WERI-Rb-1 (cell line): Measurements from ENCODE around the gene EPC1.

Experiments
- DNase-seq: peaks from one replicate; pipeline ENCODE4 v3.0.0-alpha.2; 2020
- H3K27ac ChIP-seq: fragments of 250-450 bp; sonication (Bioruptor Pico); 2 replicates; pipeline ENCODE4 v1.5.1; 2020; ENCODE audit warnings: mild to moderate bottlenecking, moderate library complexity
- H3K27me3 ChIP-seq: fragments of 250-450 bp; sonication (Bioruptor Pico); 2 replicates; pipeline ENCODE4 v1.5.1; 2021; ENCODE audit warnings: mild to moderate bottlenecking, low read depth, moderate library complexity; ENCODE audit not compliant: insufficient read depth, severe bottlenecking
- H3K36me3 ChIP-seq: fragments of 250-450 bp; sonication (Bioruptor Pico); 2 replicates; pipeline ENCODE4 v1.5.1; 2020; ENCODE audit warnings: mild to moderate bottlenecking, moderate library complexity
- H3K4me3 ChIP-seq: 2 replicates; pipeline ENCODE4 v1.5.1; 2011; ENCODE audit warnings: low read depth, mild to moderate bottlenecking, control low read depth, low read length
- H3K9me3 ChIP-seq: fragments of 250-450 bp; sonication (Bioruptor Pico); 2 replicates; pipeline ENCODE4 v1.5.1; 2021; ENCODE audit warnings: mild to moderate bottlenecking, moderate library complexity; ENCODE audit not compliant: severe bottlenecking
- TF ChIP-seq, protein P1 (sequence below): IDR thresholded peaks from 2 replicates; pipeline ENCODE4 v1.5.1; 2011; ENCODE audit warnings: low read depth, mild to moderate bottlenecking, control low read depth, inconsistent platforms, low read length

Gene EPC1

GRCh38 chr10:32373031-32373430 is 26.1 kb upstream of the EPC1 start:
- no peak for DNase-seq
- TF ChIP-seq, protein P1, sequence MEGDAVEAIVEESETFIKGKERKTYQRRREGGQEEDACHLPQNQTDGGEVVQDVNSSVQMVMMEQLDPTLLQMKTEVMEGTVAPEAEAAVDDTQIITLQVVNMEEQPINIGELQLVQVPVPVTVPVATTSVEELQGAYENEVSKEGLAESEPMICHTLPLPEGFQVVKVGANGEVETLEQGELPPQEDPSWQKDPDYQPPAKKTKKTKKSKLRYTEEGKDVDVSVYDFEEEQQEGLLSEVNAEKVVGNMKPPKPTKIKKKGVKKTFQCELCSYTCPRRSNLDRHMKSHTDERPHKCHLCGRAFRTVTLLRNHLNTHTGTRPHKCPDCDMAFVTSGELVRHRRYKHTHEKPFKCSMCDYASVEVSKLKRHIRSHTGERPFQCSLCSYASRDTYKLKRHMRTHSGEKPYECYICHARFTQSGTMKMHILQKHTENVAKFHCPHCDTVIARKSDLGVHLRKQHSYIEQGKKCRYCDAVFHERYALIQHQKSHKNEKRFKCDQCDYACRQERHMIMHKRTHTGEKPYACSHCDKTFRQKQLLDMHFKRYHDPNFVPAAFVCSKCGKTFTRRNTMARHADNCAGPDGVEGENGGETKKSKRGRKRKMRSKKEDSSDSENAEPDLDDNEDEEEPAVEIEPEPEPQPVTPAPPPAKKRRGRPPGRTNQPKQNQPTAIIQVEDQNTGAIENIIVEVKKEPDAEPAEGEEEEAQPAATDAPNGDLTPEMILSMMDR: no peak
- H3K4me3 ChIP-seq: no peak overlapping the region
- H3K9me3 ChIP-seq: no peaks in the 10 kb centered on the region
- no peaks in the 10 kb centered on the region for H3K36me3 ChIP-seq
- H3K27ac ChIP-seq: no peak overlapping the region
- no peaks in the 10 kb centered on the region for H3K27me3 ChIP-seq

DNA sequence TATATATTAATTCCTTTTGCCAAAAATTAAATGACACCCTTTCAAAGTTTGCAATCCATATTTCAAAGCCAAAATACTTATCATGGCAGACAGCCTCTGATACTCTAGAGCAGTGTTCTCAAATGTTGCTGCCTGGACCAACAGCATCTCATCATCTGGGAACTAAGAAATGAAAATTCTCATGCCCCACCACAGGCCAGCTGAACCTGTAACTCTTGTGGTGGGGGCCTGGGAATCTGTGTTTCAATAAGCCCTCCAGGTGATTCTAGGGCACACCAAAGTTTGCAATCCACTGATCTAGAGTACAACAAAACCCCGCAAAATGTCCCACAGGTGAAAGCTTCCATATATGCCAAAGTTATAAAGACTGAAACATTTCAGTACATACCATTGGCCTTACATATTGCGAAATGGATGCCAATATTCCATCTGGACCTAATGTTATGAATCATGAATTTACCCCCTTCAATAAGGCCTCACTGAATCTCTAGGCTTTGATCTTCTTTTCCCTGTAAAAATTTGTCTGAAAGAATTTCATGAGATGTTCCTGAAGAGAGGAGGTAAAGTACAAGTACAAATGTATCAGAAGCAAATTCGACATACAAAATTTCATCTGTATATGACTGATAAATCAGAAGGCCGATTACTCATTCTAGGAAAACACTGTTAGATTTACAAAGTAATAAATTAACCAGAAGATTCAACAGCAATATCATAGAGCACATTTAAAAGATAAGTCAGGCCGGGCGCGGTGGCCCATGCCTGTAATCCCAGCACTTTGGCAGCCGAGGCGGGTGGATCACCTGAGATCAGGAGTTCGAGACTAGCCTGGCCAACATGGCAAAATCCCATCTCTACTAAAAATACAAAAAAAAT is 25.3 kb upstream of the EPC1 start:
- TF ChIP-seq, protein P1: no peak
- H3K27ac ChIP-seq: no peak overlapping the region

DNA sequence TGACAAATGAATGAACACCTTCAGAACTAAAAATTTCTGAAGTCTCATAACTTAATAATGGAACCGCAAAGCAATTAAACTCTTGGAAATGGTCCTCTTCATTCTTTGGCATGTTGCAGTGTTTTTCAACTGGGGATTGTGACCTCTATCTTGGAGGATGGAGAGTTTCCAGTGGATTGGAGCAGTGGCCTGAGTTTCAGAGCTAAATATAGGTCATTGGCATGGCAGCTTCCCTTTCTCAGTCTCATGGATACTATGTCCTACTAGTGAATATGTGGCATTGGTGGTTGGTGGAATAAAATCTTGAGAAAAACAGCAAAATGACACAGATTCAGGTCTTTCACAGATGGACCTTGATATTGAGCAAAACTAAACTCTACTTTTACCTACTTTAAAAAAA is 24.1 kb upstream of the EPC1 start:
- no peaks in the 10 kb centered on the region for H3K27me3 ChIP-seq
- H3K9me3 ChIP-seq: no peaks in the 10 kb centered on the region
- no peak overlapping the region for H3K27ac ChIP-seq
- no peaks in the 10 kb centered on the region for H3K36me3 ChIP-seq
- TF ChIP-seq, protein P1: no peak
- no peak overlapping the region for H3K4me3 ChIP-seq
- DNase-seq: no peak

More for the DNA sequence above, 25.3 kb upstream of the EPC1 start:
- H3K9me3 ChIP-seq: no peaks in the 10 kb centered on the region
- H3K27me3 ChIP-seq: no peaks in the 10 kb centered on the region
- H3K4me3 ChIP-seq: no peak overlapping the region
- no peaks in the 10 kb centered on the region for H3K36me3 ChIP-seq
- no peak for DNase-seq

- Histone ChIP-seq H3K36me3 (no peaks in the 10 kb centered on the region), H3K9me3 (no peaks in the 10 kb centered on the region), H3K27me3 (no peaks in the 10 kb centered on the region), H3K4me3 (no peak overlapping the region), H3K27ac (no peak overlapping the region)
- DNase-seq: peak; percentile 30
- TF ChIP-seq, protein P1: peak; percentile 44
These were observed 21.0 kb upstream of the EPC1 start for GRCh38 chr10:32367793-32368453.

DNA sequence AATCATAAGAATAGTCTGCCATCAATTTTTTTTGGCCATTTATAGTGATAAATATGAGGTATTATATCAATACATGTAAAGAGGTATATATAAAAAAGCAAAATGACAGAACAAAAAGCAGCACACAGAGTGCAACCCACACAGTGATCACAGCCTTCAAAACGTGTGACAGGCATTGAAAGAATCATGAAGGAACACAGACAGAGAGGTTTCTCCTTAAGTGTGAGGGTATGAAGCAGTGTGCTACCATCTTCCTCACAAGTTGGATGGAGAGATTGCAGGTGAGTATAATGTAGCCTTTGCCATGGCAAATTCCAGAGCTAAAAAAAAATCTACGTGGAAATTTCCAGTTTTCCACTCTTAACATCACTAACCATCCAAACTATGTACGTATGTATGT is 19.6 kb upstream of the EPC1 start:
- H3K27me3 ChIP-seq: no peaks in the 10 kb centered on the region
- no peak overlapping the region for H3K4me3 ChIP-seq
- H3K36me3 ChIP-seq: no peaks in the 10 kb centered on the region
- no peak for DNase-seq
- TF ChIP-seq, protein P1: no peak
- no peaks in the 10 kb centered on the region for H3K9me3 ChIP-seq
- no peak overlapping the region for H3K27ac ChIP-seq
